Stimulated activated CD4-positive, alpha-beta T cell treated with anti-CD3 and anti-CD28 coated beads, Interleukin-15, amount 100 ng/mL, for 48 hours (primary cell): ENCODE results near the gene DAZL.

Experiments used
- DNase-seq, 2 donors: peaks; one replicate each; pipeline ENCODE4 v3.0.0-alpha.2; 2020; ENCODE audit warnings: low read depth in 2 of 2

DAZL gene

DNA sequence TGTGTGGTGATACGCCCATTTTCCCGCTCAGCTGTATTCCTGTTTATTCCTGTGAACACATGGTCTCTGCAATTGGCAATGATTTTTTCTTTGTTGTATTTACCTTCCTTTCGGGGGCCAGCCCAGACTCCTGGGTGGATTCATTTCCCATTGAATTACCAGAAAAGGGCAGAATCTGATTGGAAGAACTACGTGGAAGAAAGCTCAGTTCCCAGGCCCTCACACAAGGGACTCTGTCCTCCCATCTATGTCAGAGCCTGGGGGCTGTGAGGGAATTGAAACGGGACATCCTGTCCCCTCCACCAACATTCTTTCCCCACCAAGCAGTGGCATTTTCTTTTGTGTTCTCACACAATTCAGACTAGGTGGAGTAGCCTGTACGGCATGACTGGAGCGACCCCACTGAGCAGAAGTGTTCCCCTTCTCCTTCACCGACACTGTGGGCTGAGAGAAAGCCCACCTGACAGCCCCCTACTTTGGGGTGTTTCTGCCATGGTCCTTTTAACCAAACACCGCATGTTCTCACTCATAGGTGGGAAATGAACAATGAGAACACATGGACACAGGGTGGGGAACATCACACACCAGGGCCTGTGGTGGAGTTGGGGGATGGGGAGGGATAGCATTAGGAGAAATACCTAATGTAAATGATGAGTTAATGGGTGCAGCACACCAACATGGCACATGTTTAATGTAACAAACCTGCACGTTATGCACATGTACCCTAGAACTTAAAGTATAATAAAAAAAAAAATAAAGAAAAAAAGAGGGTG is 59.6 kb downstream of the DAZL start:
- DNase-seq: no peak

DNA sequence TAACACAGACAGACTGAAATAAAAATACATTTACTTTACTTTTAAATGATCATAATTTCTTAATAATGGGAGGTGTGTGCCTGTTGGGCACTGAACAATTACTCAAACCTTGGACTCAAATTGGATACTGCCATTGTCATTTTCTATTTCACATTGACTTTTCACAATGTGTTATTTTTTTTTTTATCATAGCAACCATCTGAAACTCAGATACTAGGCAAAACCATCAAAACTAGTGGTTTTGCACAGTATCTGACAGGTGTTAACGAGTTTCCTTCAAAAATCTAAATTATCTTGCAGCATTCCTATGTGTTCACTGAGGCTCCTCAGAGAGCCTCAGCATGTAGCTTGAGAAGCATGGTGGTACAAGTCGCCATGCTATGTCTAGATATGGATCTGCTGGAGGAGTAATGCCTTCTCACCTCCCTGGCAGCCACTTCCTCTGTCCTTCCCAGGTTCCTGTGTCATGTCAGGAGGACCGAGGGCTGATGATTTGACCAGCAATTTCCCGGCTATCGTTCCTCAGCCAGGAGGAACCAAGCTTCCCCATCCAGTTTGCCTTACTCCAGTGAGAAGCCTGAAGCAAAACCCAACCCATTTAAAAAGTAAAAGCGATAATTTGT is 61.9 kb downstream of the DAZL start:
- DNase-seq: no peak

DNA sequence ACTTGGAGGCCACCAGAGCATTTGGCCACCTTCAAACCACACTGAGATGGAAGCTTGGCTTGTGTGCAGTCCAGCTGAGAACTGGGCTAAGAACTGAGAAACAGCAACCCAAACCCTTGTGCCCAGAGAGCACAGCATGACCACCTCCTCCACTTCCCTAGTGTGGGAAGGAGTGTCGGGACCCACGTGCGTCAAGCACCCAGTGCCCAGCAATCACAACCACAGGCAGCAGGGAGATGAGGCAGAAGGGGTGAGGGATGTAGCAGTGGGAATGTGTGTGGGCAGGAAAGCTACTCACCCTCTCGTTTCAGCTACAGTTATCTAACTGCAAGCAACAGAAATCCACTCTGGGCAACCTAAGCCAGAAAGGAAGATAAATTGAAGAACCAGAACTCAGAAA is 66.7 kb downstream of the DAZL start:
- no peak for DNase-seq

DNA sequence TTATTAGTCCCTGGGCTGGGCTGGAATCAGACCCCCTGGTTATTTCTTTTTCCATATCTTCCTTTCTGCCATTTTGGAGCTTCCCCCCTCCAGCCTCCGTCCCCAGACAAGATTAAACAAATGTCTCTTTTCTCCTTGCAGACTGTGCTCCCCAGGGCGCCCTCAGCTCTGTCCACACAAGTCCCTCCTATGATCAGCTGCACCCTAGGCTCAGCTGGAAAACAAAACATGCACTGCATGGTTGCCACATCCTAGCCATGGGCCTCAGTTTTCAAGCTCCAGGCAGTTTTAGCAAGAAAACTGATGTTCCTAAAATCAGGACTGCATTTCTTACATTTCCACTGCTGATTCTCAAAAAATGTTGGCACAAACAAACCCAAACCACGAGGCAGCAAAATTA is 68.2 kb downstream of the DAZL start:
- DNase-seq: no peak
